HG03066 (cell line): ENCODE measurements around the gene AUH.
A peak's percentile ranks its signal among the peaks of the same experiment; 100 is the strongest.

ENCODE experiments used
- ATAC-seq: cut with Tn5 transposase; IDR thresholded peaks from one replicate; pipeline ENCODE4 v1.9.1; 2021; ENCODE audit warnings: low read depth; ENCODE audit not compliant: unreplicated experiment

The AUH gene

DNA sequence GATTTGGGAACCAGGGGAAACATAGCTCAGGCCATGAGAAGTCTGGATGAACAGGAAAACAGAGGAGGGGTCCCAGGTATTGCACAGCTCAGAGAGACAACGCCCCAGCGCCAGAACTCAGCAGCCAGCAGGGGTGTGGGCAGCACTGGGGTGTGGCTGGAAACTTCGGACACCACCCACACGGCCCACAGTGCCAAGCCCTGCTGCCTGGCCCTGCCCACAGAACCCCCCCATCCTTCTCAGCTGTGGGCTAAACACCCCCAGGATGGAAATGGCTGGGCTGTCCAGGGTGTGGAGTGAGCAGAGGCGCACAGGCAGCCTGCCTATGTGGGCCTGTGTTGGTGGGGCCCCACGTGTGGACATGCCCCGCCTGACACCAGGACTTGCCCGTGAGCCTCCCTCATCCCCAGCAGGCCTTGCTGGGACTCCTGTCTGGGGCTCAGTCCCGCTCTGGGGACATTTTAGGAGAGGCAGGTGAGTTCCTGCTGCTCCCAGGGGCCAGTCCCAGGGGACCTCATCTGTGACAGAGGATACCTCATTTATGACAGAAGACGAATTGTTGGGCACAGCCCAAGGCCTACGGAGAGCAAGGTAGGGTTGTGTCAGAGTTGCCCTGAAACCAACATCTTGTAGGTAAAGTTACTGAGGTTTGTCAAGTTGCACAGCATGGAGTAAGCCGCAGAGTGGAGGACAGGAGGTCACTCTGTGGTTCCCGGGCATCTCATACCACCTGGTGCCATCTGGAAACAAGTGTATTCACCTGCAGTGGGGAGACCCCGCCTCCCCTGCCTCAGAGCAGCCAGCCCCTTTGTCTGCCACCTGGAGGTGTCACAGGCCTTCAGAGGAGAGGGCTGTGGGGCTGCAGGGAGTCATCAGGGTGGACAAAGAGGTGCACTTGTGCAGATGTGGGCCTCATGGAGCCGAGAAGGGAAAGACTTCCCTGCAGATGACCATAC lies 183.2 kb downstream of the AUH start:
- no peak for ATAC-seq

DNA sequence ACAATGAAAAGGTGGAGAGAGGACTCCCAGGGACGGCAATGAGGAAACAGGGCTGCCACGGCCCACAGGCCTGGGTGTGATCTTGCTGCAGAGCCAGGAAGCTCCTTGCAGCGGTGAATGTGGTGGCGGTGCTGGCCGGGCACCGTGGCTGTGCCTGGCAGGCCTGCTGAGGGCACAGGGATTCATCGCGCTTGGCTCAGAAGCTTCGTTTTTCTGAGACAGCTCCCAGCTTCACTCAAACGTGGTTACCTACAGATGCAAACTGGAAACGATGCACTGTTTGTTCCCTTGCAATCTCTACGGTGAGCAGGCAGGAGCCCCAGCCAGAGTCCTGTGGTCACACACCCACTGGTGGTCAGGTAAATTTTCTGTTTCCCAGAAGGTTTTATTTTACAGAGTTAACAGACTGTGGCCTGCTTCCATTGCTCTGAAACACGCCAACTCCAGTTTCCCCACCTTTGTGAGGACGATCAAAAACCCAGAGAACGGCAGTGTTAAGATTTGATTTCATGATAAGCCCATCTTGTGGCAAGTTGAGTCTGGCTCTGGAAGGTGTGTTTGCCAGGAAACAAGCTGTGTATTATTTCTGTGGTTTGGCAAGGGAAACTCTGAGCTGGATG lies 183.9 kb downstream of the AUH start:
- no peak for ATAC-seq

DNA sequence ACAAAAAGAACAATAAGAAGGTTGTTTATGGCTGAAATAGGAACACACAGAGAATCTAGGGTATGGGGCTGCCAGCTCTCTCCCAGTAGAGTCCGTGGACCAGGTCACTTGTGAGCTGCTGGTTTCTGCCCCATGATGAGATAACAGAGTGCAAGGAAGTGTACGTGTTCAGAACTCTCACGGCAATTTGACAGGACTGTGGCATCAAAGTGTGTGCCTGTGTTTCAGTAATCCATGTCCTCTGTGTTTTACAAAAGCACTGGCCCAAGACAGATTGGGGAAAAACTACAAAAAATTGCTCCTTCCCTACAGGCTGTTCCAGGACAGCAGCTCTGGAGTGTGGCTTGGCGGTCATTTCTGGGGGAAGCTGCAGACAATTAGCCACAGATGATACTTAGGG lies 184.6 kb downstream of the AUH start:
- no peak for ATAC-seq

DNA sequence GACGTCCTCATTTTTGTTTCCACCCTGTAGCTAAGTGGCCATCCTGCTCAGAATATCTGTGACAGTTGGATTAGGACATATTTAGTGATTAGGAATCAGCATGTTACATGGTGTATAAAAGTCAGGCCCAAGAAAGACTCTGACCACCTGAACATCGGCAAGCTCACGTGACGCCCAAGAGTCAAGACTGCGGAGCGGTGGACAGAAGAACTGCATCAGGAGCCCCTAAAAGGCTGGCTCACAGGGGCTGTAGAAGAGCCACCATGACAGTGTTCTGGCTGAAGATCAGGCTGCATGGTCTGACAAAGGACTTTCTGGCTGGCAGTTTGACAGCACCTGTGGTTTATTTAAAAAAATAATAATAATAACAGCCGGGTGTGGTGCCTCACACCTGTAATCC lies 185.3 kb downstream of the AUH start:
- ATAC-seq: no peak

DNA sequence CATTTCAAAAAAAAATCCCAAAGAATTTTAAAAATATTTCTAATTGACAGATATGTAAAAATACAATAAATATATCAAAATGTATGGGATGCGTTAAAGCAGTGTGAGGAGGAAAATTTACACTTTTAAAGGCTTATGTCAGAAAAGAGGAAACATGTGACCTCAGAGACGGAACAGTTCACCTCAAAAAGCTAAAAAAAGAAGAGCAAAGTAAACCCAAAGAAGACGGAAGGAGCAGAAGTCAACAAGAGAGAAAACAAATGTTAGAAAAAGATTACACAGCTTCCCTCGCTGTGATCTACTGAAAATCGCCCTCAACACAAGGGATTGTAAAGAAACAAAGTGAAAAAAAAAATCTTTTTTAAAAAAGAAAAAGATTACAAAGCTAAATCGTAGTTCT lies 186.9 kb downstream of the AUH start:
- ATAC-seq: no peak

DNA sequence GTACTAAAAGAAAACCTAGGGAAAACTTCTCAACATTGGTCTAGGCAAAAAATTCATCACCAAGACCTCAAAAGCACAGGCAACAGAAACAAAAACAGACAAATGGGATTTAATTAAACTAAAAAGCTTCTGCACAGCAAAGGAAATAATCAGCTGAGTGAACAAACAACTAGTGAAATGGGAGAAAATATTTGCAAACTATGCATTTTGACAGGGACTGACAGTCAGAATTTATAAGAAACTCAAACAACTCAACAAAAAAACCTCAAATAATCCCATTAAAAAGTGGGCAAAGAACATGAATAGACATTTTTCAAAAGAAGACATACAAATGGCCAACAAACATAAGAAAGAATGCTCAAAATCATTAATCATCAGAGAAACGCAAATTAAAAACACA lies 189.4 kb downstream of the AUH start:
- ATAC-seq: no peak

DNA sequence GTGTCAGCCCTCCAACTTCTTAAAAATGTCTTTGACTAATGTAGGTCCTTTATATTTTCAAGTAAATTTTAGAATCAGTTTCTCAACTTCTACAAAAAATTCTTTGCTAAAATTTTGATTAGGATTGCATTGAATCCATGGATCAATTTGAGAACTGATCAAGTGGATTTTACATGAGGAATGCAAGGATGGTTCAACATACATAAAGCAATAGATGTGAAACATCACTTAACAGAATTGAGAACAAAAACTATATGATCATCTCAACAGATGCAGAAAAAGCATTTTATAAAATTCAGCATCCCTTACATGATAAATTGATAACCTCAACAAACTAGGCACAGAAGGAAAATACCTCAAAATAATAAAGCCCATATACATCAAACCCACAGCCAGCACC lies 190.8 kb downstream of the AUH start:
- ATAC-seq: no peak

DNA sequence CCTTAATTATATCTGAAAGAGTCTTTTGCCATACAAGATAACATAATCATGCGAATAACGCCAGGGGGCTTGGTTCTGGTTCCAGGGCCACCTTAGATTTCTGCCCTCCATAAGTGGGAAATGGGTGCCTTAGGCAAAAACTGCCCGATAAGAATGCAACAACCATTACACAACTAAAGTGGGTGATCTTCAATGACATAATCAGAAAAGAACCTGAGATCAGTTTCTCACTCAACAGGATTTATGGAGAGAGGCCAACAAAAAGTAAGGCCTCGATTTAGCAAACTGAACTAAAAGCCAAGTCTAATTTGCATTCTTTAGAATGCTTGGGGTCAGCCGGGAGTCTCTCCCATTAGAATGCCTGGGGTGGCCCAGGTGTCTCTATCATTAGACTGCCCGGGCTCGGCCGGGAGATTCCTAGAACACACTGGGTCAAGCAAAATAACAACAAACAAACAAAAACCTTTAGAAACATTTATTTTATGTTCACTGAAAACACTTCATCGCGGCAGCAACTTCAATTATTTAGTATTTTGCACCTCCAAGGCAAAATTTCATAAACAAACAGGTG lies 194.8 kb downstream of the AUH start:
- no peak for ATAC-seq

DNA sequence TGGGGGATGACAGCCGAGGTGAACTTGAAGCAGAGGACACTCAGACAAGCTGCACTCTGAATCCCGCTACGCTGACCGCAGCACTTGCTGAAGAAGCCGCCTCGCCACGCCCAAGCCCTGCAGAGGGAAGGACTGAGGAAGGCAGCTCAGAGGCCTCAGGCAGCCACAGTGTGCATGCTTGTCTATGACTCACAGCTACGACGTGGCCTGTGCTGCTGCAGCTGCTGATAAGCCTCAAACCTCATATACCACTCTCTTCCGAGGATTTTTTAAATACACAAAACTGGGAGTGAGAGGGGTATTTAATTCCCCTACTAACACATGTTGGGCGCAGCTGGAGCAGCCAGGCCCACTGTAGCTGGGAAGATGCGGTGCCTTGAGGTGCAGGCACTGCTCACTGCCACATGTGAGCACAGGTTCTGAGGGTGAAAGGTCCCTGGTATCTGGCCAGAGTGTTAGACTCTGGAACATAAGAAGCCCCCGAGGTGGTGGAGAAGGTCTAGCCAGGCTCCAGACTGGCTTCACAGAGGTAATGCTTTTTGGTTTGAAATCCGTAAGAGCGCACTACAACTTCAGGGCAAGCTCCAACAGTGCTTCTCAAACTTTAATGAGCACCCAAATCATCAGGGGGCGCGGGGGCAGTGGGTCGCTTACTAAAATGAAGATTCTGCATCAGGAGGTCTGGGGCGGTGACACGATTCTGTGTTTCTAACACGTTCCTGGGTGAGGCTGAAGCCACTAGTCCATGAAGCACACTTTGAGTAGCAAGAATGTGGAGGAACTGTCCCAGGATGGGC lies 196.8 kb downstream of the AUH start:
- peak; percentile 59 for ATAC-seq
